Measurements from ENCODE around the gene GRWD1. TPM values are rescaled to one million over a fixed set of nuclear protein-coding genes. Genes with fewer than 3 reads are reported as not detected.

GRWD1 gene
- total and polyA plus RNA-seq, 2 of the 13 experiments (the other 11 are each of a cell fraction or from before 2014, with no cell fraction given), result 10.8 to 46.6 TPM

GRCh38 chr19:48398375-48399235, 47.2 kb upstream of the GRWD1 start (continued):
- TF ChIP-seq ZNF503 (CRISPR knock-in tag; IDR thresholded peaks at IDR 0.05), result no peak
- TF ChIP-seq PBX3 (CRISPR knock-in tag; IDR thresholded peaks at IDR 0.05; ENCODE audit: borderline replicate concordance), result no peak
- TF ChIP-seq NFE2L2 (IDR thresholded peaks at IDR 0.05; ENCODE audit: low read length), result no peak
- TF ChIP-seq ELF4 (CRISPR knock-in tag; IDR thresholded peaks at IDR 0.05; ENCODE audit: borderline replicate concordance), result no peak
- no peak for TF ChIP-seq TIGD3 (CRISPR knock-in tag; IDR thresholded peaks at IDR 0.05; ENCODE audit: borderline replicate concordance)
- no peak for TF ChIP-seq ZSCAN12 (CRISPR knock-in tag; IDR thresholded peaks at IDR 0.05)
- no peak for TF ChIP-seq ZNF276 (CRISPR knock-in tag; IDR thresholded peaks at IDR 0.05; ENCODE audit: low read depth)
- no peak for TF ChIP-seq ZNF879 (CRISPR knock-in tag; IDR thresholded peaks at IDR 0.05)
- TF ChIP-seq DBP (CRISPR knock-in tag; IDR thresholded peaks at IDR 0.05; ENCODE audit: not compliant biosample characterization), result no peak
- TF ChIP-seq ATAD3A (CRISPR knock-in tag; IDR thresholded peaks at IDR 0.05), result no peak
- no peak for TF ChIP-seq ZNF232 (CRISPR knock-in tag; IDR thresholded peaks at IDR 0.05; ENCODE audit: borderline replicate concordance)
- TF ChIP-seq MYPOP (CRISPR knock-in tag; IDR thresholded peaks at IDR 0.05), result no peak
- no peak for TF ChIP-seq MBD4 (IDR thresholded peaks at IDR 0.05; ENCODE audit: borderline replicate concordance, low read length)
- no peak for TF ChIP-seq MEIS1 (CRISPR knock-in tag; IDR thresholded peaks at IDR 0.05; ENCODE audit: borderline replicate concordance)
- peak; percentile 32; the same call in 1 of the 2 replicates for TF ChIP-seq KDM5A (IDR thresholded peaks at IDR 0.05; ENCODE audit: borderline replicate concordance, low read length)
- no peak for TF ChIP-seq ZNF329 (CRISPR knock-in tag; IDR thresholded peaks at IDR 0.05; ENCODE audit: low read depth)
- TF ChIP-seq HOXD1 (CRISPR knock-in tag; IDR thresholded peaks at IDR 0.05), result no peak
- no peak for TF ChIP-seq ZNF256 (CRISPR knock-in tag; conservative IDR thresholded peaks at IDR 0.05)
- no peak for TF ChIP-seq ZNF768 (CRISPR knock-in tag; IDR thresholded peaks at IDR 0.05)
- TF ChIP-seq ZFP37 (CRISPR knock-in tag; IDR thresholded peaks at IDR 0.05; ENCODE audit: borderline replicate concordance), result no peak
- TF ChIP-seq ASH2L (IDR thresholded peaks at IDR 0.05; ENCODE audit: insufficient read length, low read depth, low read length), result no peak

Data from HepG2 (cell line).